T follicular helper cell (primary cell): Measurements from ENCODE around the gene XYLB.
"Not testable (repeated sequence)": the region's sequence is repeated elsewhere in the genome, so short reads cannot be mapped to it uniquely, and the experiment has no call there.

ENCODE experiments used
- DNase-seq: peaks from one replicate; pipeline ENCODE4 v3.0.0-alpha.2; 2020; ENCODE audit warnings: low read depth
- total RNA-seq, 2 experiments: gene quantifications; one replicate each; lab custom pipeline; 2026; lab: John Stamatoyannopoulos, UW

XYLB gene
- total RNA-seq = 0.96 to 2.4 reads per million in 2 experiments

DNA sequence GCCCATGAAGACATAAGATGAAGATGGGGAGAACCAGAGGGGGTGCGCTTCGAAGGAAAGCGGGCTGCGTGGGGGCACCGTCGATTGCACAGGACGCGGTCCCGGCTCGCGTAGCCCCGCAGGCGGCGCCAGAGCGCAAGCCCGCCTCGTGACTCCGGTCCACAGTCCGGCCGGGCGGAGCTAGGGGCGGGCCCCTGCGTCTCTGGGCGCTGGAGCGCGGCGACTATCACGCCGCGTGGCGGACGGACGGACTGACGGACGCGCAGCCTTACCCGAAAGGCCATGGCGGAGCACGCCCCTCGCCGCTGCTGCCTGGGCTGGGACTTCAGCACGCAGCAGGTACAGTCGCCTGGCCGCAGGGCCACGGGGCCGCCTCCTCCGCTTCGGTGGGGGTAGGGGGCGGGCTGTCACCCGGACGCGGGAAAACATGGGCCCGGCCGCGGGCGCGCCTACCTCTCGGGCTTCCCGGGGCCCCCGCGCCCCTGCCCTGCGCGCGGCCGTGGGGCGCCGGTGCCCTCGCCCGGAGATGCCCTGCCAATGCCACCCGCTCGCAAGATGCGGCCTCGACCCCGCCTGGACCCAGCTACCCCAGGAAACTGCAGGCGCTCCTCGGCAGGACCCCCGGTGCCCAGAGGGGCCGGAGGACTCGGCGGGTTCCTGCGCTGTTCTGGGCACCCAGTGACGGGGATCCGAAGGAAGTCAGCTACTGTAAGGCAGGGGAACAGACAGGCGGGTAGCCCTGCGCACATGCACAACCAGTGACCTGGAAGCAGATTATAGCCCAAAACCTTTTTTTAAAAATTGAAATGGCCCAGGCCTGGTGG is at the start of gene XYLB:
TSS of gene XYLB (plus strand) at position 199 of the 824 bp plus-strand sequence. CDS start at position 283, 84 bp downstream.
- peak; percentile 40 for DNase-seq

GRCh38 chr3:38297053-38297452 is 49.5 kb upstream of the XYLB start:
- DNase-seq = not testable (repeated sequence)

GRCh38 chr3:38297537-38297936 is 49.0 kb upstream of the XYLB start:
- no peak for DNase-seq

DNA sequence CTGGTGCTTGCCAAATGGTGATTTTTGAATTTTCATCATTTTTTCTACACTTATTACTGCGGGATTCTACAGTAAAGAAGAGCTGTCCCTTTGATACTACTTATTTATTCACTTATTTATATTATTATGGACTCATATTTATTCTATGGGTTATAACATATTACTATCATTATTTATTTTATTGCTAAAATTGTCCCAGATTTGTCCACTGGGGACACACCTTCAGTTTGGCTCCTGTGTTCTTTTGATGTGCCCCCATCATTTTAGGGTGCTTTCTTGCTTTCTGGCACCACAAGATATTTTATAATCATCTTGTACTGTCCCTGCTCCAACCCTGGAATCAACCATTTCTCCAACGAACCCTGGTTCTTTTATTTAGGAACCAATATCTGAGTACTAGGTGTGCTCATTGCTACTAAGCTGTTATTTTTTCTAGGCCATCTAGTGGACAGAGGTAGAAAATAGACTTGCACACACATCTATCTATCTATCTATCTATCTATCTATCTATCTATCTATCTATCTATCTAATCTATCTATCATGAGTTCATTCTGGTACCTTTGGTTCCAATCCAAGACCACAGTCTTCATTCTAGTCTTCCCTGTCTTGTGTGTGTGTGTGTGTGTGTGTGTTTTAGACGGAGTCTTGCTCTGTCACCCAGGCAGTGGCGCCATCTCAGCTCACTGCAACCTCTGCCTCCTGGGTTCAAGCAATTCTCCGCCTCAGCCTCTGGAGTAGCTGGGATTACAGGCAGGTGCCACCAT is 48.5 kb upstream of the XYLB start:
- no peak for DNase-seq

DNA sequence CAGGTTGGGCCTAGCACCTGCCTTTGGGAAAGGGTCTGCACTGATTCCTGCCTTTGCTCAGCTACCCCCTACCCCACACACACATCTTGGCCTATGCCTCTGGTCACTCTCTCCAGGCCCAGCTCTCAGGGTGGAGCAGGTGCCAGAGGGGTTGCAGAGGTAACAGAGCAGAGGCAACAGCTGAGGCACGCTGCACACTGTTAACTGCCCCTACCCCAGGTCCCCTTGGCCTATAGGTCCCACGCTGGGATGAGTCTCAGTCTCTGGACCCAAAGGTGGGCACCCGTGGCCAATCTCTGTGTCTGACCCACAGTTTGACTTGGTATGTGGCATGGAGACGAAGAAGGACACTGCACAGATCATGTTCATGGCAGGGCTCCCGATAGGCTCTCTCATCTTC is 39.6 kb upstream of the XYLB start:
- DNase-seq = no peak

GRCh38 chr3:38307599-38307998 is 39.0 kb upstream of the XYLB start:
- DNase-seq = no peak

GRCh38 chr3:38308456-38308855 is 38.1 kb upstream of the XYLB start:
- no peak for DNase-seq

GRCh38 chr3:38311476-38311875 is 35.1 kb upstream of the XYLB start:
- DNase-seq = no peak

DNA sequence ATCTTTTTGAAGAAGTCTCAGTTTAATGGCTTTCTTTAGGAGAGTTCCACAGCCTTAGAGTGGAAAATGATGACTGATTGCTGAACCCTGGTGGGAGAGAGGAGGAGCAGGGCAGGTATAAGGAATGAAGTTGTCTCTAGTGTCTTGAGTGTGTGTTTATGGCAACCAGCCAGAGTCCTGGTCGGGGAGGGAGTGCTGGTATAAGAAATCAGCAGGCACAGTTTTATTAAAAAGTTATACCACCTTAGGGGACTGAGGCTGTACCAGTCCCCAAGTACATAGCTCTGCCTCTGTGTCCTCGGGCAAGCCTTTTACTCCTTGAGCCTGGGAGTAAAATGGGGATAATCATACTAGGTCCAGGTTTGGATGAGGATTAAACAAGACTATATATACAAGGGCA is 34.6 kb upstream of the XYLB start:
- no peak for DNase-seq

- no peak for DNase-seq
Observed at GRCh38 chr3:38312356-38312755, 34.2 kb upstream of the XYLB start.

DNA sequence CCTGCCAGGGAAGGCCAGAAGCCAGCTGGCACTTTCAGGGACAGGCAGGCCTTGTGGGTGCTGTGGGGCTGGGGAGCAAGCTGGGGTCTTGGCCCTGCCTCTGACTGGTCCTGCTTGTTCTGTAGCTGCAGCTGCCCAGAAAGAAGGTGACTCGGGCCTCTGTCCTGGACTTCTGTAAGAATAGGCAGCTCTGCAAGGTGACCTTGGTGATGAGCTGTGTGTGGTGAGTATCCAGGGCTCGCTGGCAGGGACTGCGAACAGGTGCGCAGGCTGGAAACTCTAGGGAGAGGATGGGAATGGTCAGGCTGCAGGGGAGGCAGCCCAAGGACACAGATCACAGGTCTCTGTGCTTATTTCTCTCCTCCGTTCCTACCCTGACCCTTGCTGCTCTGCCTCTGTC is 33.3 kb upstream of the XYLB start:
- no peak for DNase-seq

DNA sequence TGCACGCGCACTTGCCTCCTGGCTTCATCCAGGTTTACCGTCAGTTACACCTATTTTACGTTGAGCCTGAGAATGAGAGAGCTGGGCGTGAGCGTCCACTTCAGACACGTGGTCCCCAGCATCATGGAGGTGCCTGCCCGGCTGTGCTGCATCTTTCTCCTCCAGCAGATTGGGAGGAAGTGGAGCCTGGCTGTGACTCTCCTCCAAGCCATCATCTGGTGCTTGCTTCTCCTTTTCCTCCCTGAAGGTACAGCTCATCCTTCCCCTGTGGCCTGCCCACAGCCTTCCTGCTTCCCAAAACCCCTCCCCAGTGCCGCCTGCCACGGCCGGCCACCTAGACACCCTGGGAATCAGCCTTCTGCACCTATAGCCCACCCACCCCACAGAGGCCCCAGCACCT is 32.9 kb upstream of the XYLB start:
- no peak for DNase-seq

GRCh38 chr3:38314112-38314763 is 32.3 kb upstream of the XYLB start:
- DNase-seq = no peak

DNA sequence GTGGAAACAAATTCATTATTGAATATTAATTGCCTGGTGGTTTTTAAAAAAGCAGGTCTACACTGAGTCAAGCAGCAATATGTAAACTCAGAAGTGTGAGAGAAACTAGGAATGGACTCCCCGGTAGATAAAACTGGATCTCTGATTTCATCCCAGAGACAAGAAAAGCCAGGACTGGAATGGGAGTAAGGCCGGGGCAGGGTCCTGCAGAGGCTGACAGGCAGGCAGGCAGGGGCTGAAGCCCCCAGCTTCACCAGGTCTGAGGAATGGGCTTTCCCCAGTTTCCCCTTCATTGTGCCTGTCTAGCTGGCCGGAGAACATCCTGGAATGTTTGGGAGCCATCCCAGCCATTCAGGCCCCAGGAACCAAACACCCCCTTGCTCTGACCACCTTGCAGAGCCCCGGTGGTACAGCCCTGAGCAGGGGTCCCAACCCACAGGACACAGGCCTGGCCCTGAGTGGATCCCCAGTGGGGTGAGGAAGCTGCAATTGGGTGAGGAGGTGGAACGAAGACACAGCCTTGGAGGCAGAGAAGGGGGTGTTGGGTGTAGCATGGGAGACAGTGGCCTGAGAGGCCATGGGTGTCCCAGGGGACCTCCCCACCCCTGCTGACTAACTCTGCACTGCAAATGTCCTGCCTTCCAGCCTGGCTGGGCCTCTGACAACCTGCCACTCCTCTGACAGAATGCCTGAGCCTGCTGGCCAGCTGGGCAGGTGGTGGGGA is 31.7 kb upstream of the XYLB start:
- DNase-seq = no peak

GRCh38 chr3:38315488-38316230 is 30.9 kb upstream of the XYLB start:
- no peak for DNase-seq

DNA sequence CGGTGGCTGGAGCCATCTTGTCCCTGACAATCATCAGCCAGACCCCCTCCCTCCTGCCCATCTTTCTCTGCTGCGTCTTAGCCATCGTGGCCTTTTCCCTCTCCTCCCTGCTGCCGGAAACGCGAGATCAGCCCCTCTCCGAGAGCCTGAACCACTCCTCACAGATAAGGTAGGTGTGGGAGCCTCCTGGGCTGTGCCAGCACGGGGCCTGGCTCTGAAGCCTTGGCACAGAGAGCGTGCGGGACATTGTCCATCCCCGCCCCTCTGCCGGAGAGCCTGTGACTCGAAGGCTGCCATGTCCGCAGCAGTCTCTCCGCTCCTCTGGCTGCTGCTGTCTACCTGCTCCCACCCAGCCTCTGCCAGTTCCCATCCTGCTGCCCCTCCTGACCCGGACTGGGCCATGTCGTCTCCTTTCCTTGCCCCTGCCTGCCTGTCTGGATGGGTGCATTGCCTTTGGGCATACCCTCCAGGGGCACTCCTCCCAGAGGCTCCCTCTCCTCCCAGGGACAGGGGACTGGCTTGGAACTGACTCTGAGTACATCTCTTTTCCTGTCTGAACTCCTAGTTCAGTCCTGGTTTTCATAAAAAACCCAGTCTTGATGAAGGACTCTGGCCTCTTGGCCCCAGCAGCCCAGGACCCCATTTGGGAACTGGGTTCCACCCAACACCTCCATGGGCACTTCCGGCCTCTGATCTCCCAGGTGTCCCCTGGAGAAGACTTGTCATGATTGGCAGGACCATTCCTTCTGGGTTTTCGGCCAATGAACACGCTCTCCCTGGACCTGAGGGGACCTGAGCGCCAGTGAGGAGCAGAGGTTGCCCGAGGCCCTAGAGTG is 30.0 kb upstream of the XYLB start:
- DNase-seq = no peak

DNA sequence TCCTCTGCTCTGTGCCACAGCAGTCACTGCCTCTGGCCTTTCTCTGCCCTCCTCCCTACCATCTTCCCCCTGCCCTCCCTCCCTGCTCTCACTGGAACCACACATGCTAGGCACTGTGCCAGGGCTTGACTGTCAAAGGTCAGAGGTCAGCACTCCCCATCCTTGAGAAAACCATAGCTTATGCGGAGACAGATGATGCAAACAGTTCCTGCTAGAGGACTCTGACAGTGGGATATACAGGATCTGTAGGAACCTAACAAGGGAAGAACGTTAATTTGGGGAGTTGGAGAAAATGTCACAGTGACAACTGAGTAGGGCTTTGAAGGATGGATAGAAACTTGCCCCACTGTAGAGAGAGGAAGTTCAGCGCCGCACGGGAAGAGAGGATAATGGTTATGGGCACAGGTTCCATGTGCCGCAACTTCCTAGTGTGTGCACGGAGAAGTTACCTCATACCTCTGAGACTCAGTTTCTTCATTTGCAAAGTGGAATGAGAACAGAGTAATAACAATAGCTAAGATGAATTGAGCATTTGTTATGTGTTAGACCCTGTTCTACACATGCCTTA is 29.3 kb upstream of the XYLB start:
- DNase-seq = no peak

- DNase-seq = no peak
Observed at GRCh38 chr3:38318766-38319671, 27.6 kb upstream of the XYLB start.

DNA sequence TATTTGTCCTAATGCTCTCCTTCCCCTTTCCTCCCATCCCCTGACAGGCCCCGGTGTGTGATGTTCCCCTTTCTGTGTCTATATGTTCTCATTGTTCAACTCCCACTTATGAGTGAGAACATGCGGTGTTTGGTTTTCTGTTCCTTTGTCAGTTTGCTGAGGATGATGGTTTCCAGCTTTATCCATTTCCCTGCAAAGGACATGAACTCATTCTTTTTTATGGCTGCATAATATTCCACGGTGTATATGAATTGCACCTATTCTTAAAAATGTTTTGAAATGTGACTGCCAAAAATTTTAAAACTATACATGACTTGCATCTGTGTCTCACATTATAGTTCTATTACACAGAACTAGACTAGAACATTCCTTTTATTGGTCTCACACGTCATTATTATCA is 25.9 kb upstream of the XYLB start:
- not testable (repeated sequence) for DNase-seq
